Endothelial cell of umbilical vein (primary cell): Measurements from ENCODE around the gene MYO16.

Source experiments
- CTCF ChIP-seq, 2 donors: IDR thresholded peaks; 1 replicate in 1 of 2; 2 replicates in 1 of 2; pipeline ENCODE4 v1.5.1; 2011; ENCODE audit warnings: low read length in 2 of 2, mild to moderate bottlenecking in 2 of 2, moderate library complexity in 2 of 2, control low read depth in 1 of 2, inconsistent platforms in 1 of 2, low read depth in 1 of 2; ENCODE audit not compliant: insufficient read depth in 1 of 2; ENCODE audit errors: extremely low read depth in 1 of 2
- JUN ChIP-seq: IDR thresholded peaks from 2 replicates; pipeline ENCODE4 v1.6.1; 2011; ENCODE audit warnings: borderline replicate concordance, low read depth; ENCODE audit not compliant: insufficient read length, insufficient read depth
- POLR2A ChIP-seq: IDR thresholded peaks from 2 replicates; pipeline ENCODE4 v1.6.1; 2012; ENCODE audit warnings: low read depth, mild to moderate bottlenecking, control low read depth, low read length

- no peak for TF ChIP-seq CTCF (IDR thresholded peaks at IDR 0.05; ENCODE audit: extremely low read depth in 1 of 2, insufficient read depth in 1 of 2, low read depth in 1 of 2, low read length in 2 of 2)
- no peak for TF ChIP-seq POLR2A
- no peak for TF ChIP-seq JUN
Measured at GRCh38 chr13:109175666-109176065, 546.3 kb downstream of the MYO16 start.
